GM20000 (cell line): ENCODE measurements around the gene DYRK4.

Experiments
- DNase-seq: peaks from one replicate; pipeline ENCODE4 v3.0.0; 2012; ENCODE audit warnings: low spot score
- TF ChIP-seq, protein P1 (sequence below): IDR thresholded peaks from 2 replicates; pipeline ENCODE4 v1.5.1; 2012; ENCODE audit warnings: mild to moderate bottlenecking, control low read depth; ENCODE audit errors: extremely low read depth, missing control alignments

DYRK4 gene

DNA sequence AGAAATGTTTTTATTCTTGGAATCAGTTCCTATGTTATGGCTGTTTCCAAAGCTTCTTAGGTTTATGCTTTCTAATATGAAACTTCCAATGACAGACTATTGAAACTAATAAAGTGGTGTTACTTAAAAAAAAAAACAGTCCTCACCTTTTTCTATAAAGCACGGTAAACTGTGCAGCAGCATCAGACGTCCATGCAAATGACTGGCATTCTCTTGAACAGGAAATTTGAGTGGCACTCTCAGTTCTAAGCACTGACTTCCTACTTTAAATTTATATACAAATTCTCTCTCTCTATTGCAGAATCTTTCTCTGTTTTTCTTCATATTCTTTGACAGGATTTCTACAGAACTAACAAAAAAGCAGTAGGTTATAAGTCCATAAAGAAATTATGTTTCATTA lies 26.1 kb upstream of the DYRK4 start:
- no peak for DNase-seq
- TF ChIP-seq, protein P1, sequence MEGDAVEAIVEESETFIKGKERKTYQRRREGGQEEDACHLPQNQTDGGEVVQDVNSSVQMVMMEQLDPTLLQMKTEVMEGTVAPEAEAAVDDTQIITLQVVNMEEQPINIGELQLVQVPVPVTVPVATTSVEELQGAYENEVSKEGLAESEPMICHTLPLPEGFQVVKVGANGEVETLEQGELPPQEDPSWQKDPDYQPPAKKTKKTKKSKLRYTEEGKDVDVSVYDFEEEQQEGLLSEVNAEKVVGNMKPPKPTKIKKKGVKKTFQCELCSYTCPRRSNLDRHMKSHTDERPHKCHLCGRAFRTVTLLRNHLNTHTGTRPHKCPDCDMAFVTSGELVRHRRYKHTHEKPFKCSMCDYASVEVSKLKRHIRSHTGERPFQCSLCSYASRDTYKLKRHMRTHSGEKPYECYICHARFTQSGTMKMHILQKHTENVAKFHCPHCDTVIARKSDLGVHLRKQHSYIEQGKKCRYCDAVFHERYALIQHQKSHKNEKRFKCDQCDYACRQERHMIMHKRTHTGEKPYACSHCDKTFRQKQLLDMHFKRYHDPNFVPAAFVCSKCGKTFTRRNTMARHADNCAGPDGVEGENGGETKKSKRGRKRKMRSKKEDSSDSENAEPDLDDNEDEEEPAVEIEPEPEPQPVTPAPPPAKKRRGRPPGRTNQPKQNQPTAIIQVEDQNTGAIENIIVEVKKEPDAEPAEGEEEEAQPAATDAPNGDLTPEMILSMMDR, result no peak

DNA sequence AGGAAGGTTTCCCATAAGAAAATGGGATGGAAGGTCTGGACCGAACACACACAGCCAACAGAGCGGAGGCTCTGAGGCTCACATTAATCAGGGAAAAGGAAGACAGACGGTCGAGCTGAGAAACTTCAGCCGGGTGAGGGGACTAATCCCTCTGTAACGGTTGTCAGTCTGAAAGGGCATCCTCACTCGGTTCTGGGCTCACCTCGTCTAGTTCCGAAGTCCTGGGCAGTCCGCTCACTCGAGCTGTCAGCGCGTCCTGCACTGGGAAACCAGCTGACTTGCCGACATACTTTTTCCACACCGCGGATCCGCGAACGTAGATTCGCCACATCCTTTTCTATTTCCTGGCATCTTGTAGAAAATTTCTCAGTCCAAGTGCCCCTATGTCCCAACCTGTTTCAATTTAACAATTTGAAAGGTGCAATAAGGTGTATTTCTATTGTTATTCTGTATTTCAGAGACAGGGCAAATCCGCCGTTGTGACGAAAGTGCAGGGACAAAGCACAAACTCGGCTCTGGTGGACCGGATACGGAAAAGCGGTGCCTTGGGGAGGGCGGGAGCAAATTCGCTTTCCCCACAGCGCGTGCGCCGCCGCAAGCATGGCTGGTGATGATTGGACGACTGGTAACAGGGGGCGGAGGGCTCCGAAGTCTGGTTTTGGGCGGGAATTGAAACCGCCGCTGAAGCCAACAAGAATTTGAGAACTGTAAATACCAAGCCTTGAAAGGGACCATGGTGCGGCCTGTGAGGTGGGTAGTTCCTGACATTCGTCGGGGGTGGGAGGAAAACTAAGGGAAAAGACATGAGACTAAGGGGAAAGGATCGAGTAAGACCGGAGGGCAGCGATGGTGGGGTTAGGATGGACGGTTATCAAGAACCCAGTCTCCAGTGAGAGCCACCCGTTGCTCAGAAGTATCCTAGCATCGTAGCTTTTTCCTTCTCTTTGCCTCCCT lies 23.5 kb upstream of the DYRK4 start, which contains the start of gene RAD51AP1:
TSS of gene RAD51AP1 (plus strand) at position 684 of the 954 bp plus-strand sequence. CDS start at position 734, 50 bp downstream.
- TF ChIP-seq, protein P1, result no peak
- DNase-seq, result peak; percentile 89

DNA sequence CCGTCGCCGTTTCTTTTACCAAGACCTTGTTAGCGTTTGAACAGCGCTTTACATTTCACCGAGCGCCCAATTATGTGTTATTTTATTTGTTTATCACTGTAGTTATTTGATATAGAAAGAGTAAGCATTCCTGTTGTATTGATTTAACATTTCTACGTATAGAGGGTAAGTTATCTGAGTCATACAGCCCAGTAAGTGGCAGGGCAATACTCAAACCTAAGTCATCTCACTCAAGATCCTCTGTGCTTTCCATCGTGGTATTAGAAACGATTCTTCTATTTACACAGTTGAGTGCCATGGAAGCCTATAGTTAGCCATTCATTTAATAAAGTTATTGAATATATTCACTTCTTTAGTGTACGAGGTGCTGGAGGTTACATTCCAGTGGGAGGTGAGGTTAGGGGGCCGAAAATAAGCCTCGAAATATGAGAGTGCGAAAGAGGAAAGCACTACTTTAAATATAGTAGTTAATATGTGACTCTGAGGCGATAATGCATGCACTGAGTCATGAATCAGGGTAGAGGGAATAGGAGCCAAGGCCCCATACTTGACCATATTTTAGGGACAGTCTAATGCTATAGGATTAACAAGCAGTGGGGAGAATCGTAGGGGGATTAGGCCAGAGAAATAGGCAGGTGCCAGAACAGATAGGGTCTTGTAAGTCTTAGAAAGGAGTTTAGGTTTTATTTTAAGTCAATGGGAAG lies 22.7 kb upstream of the DYRK4 start:
- DNase-seq, result no peak

DNA sequence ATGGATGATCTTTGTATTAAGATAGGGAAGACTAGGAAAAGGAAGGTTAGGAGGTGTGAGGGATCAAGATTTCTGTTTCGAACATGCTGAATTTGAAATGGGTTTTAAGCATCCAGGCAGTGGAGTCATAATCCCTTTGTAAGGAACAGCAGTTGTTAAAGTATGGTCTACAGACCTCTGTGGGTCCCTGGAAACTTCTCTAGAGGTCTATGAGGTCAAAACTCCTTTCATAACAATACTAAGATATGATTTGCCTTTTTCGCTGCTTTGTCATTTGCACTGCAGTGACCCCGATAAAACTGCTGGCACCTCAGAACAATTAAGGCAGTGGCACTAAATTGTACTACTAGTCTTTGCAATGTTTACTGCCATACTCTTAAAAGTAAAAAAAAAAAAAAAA lies 21.8 kb upstream of the DYRK4 start:
- DNase-seq, result no peak
- TF ChIP-seq, protein P1, result no peak

More for the DNA sequence above, 22.7 kb upstream of the DYRK4 start:
- TF ChIP-seq, protein P1, result no peak

DNA sequence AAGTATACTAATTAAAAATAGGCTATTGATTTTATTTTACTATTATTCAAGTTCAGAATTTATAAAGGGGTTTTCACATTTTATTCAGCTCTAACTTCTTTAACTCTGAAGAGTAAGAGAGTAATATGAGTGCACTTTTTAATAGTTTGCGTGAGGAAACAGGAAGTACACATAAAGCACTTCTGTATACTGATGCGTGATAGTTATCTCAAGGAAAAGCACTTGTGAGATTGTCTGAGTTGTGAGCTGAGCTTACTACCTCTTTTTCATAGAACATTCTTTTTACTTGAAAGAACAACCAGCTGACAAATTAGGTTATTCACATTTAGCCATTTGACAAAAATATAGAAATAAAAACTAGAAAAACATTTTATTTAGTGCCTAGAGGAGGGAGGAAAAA lies 21.4 kb upstream of the DYRK4 start:
- TF ChIP-seq, protein P1, result no peak
- no peak for DNase-seq

DNA sequence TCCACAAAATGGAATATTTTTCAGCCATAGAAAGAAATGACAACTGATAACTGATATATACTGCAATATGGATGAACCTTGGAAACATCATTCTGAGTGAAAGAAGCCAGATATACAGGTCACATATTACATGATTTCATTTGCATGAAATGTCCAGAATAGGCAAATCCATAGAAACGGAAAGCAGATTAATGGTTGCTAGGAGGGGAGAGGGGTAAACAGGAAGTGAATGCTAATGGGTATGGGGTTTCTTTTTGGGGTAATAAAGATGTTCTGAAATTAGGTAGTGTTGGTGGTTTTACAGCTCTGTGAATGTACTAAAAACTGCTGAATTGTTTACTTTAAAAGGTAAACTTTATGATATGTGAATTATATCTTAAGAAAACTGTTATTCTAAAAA lies 16.8 kb upstream of the DYRK4 start:
- DNase-seq, result no peak
- TF ChIP-seq, protein P1, result no peak

DNA sequence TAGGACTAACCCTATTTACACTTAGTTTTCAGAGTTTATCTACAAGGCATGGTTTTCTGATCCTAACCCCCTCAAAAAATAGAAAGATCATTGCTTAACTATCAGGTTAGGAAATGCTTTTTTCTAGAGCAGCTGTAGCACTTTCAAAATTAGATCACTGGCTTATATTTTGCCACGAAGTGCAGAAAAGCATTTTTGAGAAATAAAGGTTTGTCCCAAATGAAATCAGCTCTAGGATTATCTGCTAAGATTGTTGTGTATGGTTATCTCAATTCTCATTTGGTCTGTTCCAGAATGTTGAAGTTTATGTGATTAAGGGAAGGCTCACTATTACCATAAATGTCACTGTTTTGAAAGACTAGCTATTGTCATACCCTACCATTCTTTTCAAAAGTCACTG lies 9.8 kb upstream of the DYRK4 start:
- DNase-seq, result no peak
- TF ChIP-seq, protein P1, result no peak
